Testis (tissue), 2 donors: ENCODE measurements around the gene ADAMTS19.

ENCODE experiments used
- CTCF ChIP-seq, 3 experiments: fragments of 450-650 bp in 2 of 3; fragments of 200-600 bp in 1 of 3; sonication (generic) in 1 of 3; IDR thresholded peaks; one replicate each; pipeline ENCODE4 v1.5.1; 2016 to 2019; ENCODE audit warnings: antibody characterized with exemption in 3 of 3, mild to moderate bottlenecking in 2 of 3, moderate library complexity in 1 of 3
- POLR2A ChIP-seq: fragments of 450-650 bp; IDR thresholded peaks from one replicate; pipeline ENCODE4 v1.6.1; 2017; ENCODE audit warnings: antibody characterized with exemption, mild to moderate bottlenecking, moderate library complexity

GRCh38 chr5:129459450-129459776 lies 685 bp upstream of the ADAMTS19 start:
- TF ChIP-seq CTCF (IDR thresholded peaks at IDR 0.05) = no peak
- TF ChIP-seq POLR2A = no peak
